MM.1S (cell line): ENCODE results near the gene PUSL1.

ENCODE experiments used
- CTCF ChIP-seq: fragments of 300-600 bp; sonication (generic); IDR thresholded peaks from 2 replicates; pipeline ENCODE4 v1.5.1; 2016; ENCODE audit warnings: antibody characterized with exemption, low read length, mixed read lengths
- EZH2 ChIP-seq: fragments of 300-600 bp; sonication (generic); optimal IDR thresholded peaks from 2 replicates; pipeline ENCODE3; 2017; ENCODE audit warnings: low read depth, mild to moderate bottlenecking, antibody characterized with exemption, low read length, mixed read lengths

GRCh38 chr1:1274299-1274930 lies 34.0 kb upstream of the PUSL1 start:
- TF ChIP-seq CTCF, result no peak
- TF ChIP-seq EZH2, result no peak
